HG03108 (cell line): ENCODE results near the gene CAND2.
"Not testable (repeated sequence)": the region's sequence is repeated elsewhere in the genome, so short reads cannot be mapped to it uniquely, and the experiment has no call there.

Experiments used
- ATAC-seq: cut with Tn5 transposase; IDR thresholded peaks from one replicate; pipeline ENCODE4 v1.9.1; 2021; ENCODE audit warnings: moderate library complexity; ENCODE audit not compliant: unreplicated experiment

Gene CAND2

DNA sequence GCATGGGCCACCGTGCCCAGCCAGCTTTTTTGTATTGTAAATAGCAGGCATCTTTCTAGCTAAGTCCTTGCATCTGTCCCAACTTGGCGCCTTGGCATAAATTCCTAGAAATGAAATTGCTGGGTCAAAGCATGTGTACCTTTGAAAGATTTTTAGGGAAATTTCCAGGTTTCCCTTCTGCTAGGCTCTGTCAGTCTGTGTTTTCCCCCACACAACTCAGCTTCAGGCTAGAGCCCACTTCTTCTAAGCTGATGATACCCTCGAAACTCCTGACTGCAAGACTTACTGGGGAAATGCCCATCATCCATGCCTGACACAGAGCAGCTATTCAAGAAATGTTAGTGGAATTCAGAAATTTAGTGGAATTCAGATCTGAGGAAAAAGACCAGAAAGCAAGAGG is 55.7 kb downstream of the CAND2 start:
- no peak for ATAC-seq

DNA sequence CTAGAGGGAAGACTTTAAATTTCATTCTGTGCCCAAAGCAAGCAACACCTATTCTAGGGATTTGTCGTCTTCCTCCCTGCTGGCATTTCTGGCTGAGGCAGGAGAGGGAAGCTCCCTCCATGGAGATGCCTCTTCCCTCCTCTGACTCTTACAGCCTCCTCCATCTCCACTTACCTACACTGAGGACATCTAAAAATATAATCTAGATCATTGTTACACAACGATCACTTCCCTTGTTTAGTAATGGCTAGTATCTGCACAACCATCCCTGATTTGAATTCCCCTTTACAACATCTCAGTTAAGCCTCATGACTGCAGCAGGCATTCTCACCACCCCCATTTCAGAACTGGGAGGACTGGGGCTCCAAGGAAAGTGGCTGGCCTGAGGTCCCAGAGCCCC is 57.4 kb downstream of the CAND2 start:
- ATAC-seq, result not testable (repeated sequence)

DNA sequence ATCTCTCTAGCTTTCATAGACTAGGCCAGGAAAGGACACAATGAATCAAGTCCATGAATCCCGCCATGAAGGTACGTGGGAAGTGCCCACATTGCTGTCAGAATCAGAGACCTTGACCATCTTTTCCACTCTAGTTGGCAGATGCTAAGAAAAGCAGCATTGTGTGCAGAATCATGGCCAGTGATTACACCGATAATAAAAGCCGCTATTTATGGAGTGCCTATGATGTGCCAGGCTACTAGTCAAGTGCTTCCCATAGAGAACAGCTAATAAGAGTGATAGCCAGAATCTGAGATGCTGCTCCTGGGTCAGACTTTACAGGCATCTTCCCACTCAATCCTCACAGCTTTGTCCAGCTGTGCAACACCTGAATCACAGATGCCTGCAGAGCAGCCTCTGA is 58.1 kb downstream of the CAND2 start:
- no peak for ATAC-seq

DNA sequence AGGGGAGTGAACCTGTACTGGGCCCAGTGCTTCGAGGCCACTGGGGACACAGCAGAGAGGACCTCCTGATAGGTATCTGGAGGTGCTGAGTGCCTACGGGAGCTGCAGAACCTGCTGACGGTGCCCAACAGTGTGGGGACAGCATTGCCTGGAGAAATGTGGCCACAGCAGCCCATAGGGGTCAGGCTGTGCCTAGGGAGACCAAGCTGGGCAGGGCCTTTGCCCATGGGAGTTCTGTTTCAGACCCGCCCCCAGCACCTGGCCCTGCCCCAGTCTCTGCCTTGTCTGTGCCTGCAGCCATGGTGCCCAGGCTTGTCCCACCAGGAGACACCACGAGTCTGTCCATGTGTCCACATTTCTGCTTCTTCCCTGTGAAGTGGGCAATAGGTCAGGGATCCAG is 60.1 kb downstream of the CAND2 start:
- ATAC-seq, result no peak

DNA sequence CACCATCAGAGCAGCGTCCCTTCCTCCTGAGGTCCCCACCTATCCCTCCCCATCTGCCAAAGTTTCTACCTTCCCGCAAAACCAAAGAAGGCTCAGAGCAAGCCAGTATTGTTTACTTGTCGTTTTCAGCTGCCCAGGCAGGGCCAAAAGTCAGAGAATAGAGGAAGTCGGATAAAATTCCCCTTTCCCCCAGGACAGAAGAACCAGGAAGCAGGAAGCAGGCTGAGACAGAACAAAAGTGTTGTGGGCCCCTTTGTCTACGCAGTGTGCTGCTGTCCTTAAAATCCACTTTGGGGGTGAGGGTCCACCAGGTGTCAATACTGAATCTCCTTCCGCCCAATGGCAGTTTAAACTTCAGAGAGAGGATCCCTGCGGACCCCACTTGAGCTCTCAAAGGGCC is 63.4 kb downstream of the CAND2 start:
- no peak for ATAC-seq

DNA sequence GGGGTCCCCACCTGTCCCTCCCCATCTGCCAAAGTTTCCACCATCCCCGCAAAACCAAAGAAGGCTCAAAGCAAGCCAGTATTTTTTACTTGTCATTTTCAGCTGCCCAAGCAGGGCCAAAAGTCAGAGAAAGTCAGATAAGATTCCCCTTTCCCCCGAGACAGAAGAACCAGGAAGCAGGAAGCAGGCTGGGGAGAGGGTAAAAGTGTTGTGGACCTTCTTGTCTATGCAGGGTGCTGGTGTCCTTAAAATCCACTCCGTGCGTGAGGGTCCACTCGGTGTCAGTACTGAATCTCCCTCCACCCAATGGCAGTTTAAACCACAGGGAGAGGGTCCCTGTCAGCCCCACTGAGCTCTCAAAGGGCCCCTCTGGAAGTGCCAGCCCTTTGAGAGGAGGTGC is 65.1 kb downstream of the CAND2 start:
- ATAC-seq, result no peak

DNA sequence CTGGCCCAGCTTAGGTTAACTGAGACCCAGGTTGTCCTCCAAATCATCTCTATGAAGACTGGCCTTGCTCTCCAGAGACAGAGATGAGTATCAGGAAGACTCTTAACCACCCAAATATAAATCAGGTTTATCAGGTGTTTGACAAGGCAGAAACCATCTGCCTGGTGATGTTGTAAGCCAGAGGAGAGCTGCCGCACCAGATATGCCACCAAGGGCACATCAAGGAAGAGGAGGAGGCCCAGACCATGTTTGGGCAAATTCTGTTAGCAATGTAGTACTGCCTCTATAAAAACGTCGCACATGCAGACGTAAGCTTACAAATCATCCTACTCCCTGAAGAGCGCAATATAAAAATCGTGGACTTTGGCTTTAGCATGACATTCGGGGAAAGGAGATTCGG is 65.9 kb downstream of the CAND2 start:
- ATAC-seq, result no peak

DNA sequence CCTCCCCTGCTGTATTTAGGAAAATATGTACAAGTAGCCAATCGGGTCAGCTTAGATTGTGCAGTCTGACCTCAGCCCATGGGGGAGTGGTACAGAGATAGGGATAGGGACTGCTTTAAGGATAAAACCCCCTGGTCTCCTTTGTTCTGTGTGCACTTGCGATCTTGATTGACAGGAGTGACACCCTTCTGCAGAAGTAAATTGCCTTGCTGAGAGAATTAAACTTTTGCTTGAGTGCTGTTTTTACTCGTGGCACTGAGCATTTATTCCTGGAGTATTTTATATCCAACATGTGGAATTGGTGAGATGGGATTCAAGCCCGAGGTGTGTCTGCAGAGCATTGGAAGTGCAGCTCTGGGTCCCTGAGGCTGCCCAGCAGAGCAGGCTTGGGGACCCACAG is 68.8 kb downstream of the CAND2 start:
- ATAC-seq, result no peak

DNA sequence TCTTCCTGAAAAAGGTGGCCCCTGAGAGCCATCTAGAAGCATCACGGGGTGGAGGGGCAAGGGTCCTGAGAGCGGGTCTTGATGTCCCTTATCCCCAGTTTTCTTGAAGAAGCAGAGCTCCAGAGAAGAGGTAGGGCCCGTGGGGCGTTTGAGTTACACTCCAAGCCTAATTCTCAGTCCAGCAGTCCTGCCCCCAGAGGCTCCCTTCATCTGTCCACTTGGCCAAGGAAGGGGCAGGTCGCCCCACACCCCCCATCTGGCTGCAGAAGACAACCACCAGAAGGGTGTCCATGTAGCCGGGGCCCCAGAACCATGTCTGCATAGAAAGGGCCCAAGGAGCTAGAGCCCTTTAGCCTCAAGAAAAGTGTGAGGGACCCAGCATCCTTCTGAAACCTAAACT is 70.4 kb downstream of the CAND2 start:
- no peak for ATAC-seq

DNA sequence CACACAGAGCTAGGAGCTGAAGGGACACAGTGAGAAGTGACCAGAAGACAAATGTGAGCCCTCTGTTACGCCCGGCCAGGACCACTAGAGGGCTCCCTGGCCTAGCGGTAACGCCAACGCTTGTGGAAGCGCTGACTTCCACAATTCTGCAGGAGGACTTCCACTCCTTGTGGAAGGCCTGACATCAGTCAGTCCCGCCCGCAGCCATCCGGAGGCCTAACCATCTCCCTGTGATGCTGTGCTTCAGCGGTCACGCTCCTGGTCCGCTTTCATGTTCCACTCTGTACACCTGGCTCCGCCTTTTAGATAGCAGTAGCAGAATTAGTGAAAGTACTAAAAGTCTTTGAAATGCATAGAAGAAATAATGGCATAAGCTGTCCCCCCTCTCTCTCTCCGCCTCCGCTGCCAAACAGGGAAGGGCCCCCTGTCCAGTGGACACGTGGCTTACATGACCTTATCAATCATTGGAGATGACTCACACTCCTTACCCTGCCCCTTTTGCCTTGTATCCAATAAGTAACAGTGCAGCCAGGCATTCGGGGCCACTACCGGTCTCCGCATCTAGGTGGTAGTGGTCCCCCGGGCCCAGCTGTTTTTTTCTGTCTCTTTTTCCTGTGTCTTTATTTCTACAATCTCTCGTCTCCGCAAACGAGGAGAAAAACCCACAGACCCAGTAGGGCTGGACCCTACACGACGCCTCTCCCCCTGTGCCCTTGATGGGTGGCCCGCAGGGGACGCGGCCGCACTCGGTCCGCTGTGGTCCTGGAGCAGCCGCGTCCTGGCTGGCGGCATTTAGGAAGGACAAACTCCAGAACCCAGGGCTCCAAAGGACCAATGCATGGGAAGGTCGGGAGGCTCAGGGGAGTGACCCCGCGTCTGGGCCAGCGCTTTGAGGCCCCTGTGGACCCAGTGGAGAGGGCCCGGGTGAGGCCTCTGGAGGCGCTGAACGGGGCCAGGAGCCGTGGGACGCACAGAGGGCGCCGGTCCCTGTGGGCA is 71.9 kb downstream of the CAND2 start:
- ATAC-seq, result no peak

DNA sequence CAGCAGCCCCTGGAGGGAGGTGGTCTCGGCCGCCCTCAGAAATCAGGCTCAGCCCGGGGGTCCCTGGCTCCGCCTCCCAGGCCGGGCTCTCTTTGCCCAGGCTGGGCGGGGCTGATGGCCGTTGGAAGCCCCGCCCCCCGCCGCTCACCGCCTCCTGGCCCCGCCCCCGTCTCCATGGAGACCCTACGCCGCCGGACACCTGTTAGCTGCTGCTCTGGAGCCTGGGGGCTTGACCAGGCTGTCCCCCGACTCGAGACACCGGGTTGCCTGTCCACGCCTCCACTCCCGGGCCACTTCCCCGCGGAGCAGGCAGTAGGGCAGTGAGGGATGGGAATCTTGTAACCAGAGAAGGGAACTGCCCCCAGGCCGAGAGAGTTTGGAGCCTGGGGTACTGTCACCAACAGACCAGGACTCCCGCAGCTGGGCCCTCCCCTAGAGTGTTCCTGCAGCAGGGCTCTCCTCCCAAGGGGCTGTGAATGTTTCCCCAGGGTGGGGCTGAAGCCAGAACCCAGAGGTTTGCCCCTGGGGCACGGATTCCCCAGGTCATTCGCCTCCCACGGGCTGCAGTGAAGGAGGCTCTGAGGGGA is 72.6 kb downstream of the CAND2 start:
- ATAC-seq, result peak; percentile 55

DNA sequence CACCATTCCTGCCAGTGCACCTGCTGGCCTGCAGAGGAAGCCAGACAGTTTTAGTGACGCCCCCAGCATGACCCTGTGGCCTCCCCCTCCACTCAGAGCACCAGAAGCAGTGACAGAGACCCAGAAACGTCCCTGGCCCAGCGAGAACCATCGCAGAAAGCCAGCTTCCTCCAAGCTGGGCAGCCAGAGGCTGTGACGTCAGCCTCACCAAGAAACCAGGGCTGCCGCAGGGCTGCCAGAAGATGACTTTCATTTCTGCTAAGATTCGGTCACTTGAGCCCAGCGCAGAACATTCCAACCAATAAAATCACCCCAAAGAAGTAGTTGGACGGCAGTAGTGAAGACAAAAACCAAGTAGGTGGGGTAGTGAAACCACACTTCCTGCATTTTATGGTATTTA is 74.5 kb downstream of the CAND2 start:
- ATAC-seq, result no peak

DNA sequence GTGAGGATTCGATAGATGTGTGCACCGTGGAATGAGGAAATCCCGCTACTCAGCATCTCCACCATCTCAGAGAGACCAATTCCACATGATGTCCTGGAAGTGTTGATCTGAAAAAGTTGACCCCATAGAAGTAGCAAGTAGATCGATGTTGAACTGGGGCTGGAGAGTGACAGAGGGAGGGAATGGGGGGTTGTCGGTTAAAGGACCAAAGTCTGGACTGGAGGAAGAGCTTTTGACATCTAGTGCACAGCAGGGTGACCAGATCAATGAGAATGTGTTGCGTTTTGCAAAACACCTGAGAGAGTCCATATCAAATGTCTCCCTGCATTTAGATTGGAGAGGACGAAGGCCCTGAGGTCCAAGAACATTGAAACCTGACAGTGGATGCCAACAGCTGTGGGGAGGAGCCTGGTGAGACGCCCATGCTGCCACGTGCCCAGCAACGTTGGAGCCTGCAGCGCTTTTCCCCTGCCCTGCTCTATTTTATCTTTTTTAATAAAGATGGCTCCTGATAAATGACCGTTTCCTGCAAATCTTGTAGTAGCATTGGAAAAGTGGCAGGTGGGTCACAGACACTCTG is 75.0 kb downstream of the CAND2 start:
- ATAC-seq, result no peak

DNA sequence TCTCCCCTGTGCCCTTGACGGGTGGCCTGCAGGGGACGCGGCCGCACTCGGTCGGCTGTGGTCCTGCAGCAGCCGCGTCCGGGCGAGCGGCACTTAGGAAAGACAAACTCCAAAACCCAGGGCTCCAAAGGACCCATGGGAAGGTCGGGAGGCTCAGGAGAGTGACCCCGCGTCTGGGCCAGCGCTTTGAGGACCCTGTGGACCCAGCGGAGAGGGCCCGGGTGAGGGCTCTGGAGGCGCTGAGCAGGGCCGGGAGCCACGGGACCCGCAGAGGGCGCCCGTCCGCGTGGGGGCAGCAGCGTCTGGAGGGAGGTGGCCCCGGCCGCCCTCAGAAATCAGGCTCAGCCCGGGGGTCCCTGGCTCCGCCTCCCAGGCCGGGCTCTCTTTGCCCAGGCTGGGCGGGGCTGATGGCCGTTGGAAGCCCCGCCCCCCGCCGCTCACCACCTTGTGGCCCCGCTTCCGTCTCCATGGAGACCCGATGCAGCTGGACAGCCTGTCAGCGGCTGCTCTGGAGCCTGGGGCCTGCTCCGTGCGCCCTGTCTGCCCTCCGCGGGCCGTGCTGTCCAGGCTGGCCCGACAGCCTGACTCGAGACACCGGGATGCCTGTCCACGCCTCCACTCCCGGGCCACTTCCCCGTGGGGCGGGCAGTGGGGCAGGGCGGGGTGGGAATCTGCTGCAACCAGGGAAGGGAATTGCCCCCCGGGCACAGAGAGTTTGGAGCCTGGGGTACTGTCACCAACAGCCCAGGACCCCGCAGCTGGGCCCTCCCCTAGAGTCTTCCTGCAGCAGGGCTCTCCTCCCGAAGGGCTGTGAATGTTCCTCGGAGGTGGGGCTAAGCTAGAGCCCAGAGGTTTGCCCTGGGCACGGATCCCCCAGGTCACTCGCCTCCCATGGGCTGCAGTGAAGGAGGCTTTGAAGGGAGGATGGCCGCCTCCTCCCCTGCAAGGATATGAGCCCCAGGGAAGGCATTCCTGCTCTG is 79.7 kb downstream of the CAND2 start:
- no peak for ATAC-seq

DNA sequence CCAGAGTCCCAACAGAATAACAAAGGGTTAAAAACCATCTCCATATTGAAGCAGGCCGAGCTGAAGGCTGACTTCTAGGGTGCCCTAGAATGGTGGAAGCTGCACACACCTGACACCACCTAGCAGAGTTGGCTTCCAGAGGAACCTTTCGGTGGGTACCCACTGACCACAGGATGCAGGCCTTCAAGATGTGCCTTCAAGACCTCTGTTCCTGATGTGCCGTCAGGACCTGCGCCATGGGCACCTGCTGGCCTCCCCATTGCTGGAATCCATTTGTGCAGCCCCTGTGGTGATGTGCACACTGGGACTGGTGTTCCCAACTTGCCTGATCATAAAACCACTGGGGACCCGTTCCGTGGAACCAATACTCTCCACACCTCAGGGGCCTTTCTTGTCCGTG is 80.6 kb downstream of the CAND2 start:
- no peak for ATAC-seq

DNA sequence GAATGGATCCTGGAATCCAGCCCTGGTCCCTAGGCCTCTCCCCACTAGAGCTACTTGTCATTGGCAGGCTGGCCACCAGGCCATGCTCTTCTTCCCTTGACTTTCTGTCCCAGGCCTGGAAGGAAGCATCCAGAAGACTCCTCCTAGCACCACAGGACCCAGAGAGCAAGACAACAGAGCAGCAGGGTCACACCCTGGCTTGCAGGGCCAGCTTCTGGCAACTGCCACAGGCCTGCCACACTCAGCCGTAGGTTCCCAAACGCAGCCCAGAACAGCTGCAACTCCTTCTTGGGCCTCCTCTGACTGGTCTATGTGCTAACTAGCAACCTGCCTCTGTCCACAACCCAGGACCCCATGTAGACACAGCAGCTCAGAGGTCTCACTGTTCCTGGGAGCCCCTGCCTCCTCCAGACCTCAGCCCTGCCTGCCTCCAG is 81.7 kb downstream of the CAND2 start:
- no peak for ATAC-seq

DNA sequence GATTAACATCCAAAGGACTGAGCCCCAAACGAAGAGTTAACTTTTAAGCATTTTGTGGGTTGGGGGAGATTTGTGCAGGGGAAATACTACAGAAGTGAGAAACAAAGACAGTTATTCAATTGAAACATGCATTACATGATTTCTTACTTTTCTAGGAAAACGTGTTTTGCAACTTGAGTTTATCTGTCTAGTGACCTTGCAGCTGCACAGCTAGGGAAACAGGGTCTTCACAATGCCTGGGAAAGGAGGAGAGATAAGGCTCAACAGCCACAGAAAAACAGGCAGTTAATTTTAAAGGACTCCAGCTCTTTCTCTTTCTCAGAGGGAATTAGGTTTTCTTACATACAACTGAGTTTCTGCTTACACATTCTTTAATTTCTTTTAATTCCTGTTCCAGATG is 82.3 kb downstream of the CAND2 start:
- ATAC-seq, result not testable (repeated sequence)

DNA sequence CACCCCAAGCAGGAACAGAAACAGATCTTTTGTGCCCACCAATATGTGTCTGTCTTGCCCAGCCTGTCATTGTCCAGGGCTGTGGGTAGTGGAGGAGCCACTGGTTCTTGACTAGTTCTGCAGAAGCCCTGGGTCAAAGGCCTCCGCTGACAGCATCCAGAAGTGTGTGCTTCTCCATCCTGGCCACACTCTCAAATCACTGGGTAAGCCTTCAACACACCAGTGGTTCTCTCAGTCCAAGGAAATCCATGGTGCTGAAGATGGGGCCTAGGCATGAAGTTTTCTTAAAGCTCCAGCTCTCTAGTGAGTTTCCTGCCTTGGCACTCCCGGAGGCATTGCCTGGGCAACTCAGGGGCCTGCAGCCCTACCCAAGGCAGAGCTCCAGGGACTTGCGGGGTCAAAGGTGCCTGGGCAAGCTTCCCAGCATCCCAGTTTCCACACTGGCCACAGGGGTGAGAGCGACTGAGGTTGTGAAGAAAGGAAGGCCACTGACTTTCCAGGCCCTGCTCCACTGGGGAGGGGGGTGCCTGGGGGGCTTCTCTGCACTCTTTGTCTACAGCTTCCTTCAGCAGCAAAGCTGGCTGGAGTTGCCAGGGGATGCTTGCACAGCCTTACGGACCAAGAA is 82.8 kb downstream of the CAND2 start:
- no peak for ATAC-seq

DNA sequence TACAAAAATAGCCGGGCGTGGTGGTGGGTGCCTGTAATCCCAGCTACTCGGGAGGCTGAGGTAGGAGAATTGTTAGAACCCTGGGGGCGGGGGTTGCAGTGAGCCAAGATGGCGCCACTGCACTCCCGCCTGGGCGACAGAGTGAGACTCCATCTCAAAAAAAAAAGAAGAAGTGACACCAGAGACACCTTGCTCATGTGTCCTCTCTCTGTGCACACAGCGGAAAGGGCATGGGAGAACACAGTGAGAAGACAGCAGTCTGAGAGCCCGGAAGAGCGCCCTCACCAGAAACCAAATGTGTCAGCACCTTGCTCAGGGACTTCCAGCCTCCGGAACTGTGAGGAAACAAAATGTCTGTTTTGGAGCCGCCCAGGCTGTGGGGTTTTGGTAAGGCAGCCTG is 85.4 kb downstream of the CAND2 start:
- not testable (repeated sequence) for ATAC-seq
